Stomach smooth muscle (tissue), 2 donors: ENCODE data around the gene DPPA2.

ENCODE experiments used
- H3K27ac ChIP-seq: one replicate; pipeline ENCODE4 v1.7.0; 2013; ENCODE audit warnings: mild to moderate bottlenecking, low read length, inconsistent platforms
- H3K27me3 ChIP-seq, 2 donors: one replicate each; pipeline ENCODE4 v1.7.0; 2013; ENCODE audit warnings: low read length in 2 of 2; ENCODE audit not compliant: insufficient read depth in 2 of 2, control insufficient read depth in 1 of 2
- H3K36me3 ChIP-seq, 2 donors: one replicate each; pipeline ENCODE4 v1.7.0; 2013; ENCODE audit warnings: low read length in 2 of 2; ENCODE audit not compliant: control insufficient read depth in 2 of 2, insufficient read depth in 2 of 2
- H3K4me1 ChIP-seq: one replicate; pipeline ENCODE4 v1.7.0; 2013; ENCODE audit warnings: low read length; ENCODE audit not compliant: control insufficient read depth, insufficient read depth
- H3K4me3 ChIP-seq, 2 donors: one replicate each; pipeline ENCODE4 v1.7.0; 2013; ENCODE audit warnings: low read length in 2 of 2
- H3K9ac ChIP-seq, 2 donors: one replicate each; pipeline ENCODE4 v1.7.0; 2013; ENCODE audit warnings: low read length in 2 of 2, mild to moderate bottlenecking in 1 of 2
- H3K9me3 ChIP-seq, 2 donors: one replicate each; pipeline ENCODE4 v1.7.0; 2013; ENCODE audit warnings: low read length in 2 of 2; ENCODE audit not compliant: control insufficient read depth in 2 of 2
- donor health status: healthy.
- donor health status: Pancreatic carcinoma.

Gene DPPA2

DNA sequence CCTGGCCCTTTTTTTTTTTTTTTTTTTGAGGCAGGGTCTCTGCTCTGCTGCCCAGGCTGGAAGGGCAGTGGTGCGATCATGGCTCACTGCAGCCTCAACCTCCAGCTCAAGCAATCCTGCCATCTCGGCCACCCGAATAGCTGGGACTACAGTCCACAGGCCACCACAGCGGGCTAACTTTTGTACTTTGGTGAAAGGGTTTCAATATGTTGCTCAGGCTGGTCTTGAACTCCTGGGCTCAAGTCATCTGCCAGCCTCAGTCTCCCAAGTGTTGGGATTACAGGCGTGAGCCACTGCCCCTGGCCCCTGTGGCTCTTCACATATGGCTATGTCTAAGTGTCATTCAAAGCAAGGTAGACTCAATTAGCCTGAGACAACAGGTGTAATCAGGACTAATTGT is 8.8 kb upstream of the DPPA2 start:
- no peaks in the 10 kb centered on the region for H3K36me3 ChIP-seq
- H3K27me3 ChIP-seq, result no peaks in the 10 kb centered on the region
- no peaks in the 10 kb centered on the region for H3K9me3 ChIP-seq
- no peaks in the 10 kb centered on the region for H3K4me1 ChIP-seq
- H3K27ac ChIP-seq, result no peak overlapping the region
- H3K4me3 ChIP-seq, result no peak overlapping the region
- H3K9ac ChIP-seq, result no peak overlapping the region

DNA sequence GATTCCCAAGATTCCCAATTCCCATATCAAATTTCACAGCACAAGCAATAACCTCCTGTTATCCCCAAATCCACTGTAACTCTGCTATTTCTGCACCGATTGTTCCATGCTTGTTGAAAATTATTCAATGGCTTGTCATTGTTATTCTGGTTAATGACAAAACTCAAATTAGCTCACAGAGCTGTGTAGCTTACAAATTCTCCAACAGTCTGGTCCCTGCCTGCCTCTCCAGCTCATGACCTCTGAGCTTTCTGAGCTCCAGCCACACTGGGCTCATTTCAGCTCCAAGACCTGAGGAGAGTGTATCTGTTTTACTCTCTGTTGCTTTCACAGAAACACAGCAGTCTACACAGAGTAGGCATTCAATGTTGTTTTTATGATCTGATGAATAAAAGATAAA is 3.3 kb downstream of the DPPA2 start:
- Histone ChIP-seq H3K9me3 (no peaks in the 10 kb centered on the region), H3K9ac (no peak overlapping the region), H3K27ac (no peak overlapping the region), H3K4me3 (no peak overlapping the region), H3K4me1 (no peaks in the 10 kb centered on the region), H3K27me3 (no peaks in the 10 kb centered on the region), H3K36me3 (no peaks in the 10 kb centered on the region)

DNA sequence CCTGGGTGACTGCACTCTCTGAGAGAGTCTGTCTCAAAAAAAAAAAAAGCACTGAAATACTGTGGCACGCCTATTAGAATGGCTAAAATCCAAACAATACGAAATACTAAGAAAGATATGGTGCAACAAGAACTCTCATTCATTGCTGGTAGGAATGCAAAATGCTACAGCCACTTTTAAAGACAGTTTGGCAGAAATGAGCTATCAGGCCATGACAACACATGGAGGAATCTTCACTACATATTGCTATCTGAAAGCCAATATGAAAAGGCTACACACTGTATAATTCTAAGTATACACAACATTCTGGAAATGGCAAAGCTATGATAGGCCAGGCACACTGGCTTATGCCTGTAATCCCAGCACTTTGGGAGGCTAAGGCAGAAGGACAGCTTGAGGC is 18.8 kb downstream of the DPPA2 start:
- Histone ChIP-seq H3K4me1 (no peaks in the 10 kb centered on the region), H3K9ac (no peak overlapping the region), H3K36me3 (no peaks in the 10 kb centered on the region), H3K27ac (no peak overlapping the region), H3K27me3 (no peaks in the 10 kb centered on the region), H3K9me3 (no peaks in the 10 kb centered on the region), H3K4me3 (no peak overlapping the region)

DNA sequence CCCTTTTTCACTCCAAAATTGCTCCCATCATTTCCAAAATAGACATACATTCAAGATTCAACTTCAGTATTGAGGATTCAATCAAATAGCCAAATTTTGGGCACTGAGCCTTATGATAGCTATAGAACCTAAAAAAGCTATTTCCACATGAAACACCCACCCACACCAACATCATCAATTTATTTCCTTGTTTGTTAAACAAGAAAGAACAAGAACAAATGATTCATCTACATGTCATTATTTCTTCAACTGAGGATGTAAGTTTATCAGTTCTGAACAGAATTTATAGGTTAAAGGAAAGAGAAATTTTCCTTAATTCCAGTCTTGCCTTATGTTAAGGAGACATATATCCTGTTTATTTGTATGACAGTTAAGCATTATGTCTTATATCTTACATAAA is 32.2 kb downstream of the DPPA2 start:
- no peaks in the 10 kb centered on the region for H3K36me3 ChIP-seq
- no peaks in the 10 kb centered on the region for H3K27me3 ChIP-seq
- no peak overlapping the region for H3K4me3 ChIP-seq
- no peaks in the 10 kb centered on the region for H3K4me1 ChIP-seq
- H3K9me3 ChIP-seq, result no peaks in the 10 kb centered on the region
- no peak overlapping the region for H3K9ac ChIP-seq
- no peak overlapping the region for H3K27ac ChIP-seq

DNA sequence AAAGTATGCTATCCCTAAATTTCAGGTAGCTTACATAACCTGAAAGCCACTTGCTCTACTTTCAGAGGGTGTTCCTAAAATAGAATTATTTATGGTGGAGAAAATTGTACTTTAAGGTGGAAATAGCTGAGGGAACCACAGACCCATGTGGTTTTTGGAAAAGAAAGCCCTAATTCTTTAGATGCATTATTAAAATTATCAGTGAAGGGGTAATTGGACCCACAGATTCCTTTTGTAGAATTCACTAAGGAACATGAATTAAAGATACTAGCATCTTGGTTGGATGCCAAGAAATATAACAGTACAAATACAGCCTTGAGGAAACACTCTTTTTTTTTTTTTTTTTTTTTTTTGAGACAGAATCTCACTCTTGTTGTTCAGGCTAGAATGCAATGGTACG is 37.8 kb downstream of the DPPA2 start:
- H3K4me3 ChIP-seq, result no peak overlapping the region
- no peaks in the 10 kb centered on the region for H3K27me3 ChIP-seq
- H3K9ac ChIP-seq, result no peak overlapping the region
- H3K4me1 ChIP-seq, result no peaks in the 10 kb centered on the region
- no peaks in the 10 kb centered on the region for H3K9me3 ChIP-seq
- no peaks in the 10 kb centered on the region for H3K36me3 ChIP-seq
- H3K27ac ChIP-seq, result no peak overlapping the region

DNA sequence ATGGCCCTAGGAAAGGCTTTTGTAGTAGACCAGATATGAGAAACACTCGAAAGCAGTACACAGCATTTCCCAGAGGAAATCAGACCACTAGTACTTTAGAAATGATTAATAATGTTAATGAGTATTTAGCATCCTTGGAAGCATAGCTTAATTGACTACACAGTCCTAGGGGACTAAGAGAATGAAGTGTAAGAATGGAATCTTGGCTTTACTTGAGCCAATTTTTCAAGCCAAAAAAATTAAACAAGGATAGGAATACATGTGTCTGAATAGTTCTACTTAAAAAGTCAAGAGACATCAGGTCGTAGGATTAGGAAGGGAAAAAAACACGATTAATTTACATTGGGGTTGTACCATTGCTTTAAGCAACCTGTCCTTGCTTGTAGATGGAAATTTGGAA is 38.2 kb downstream of the DPPA2 start:
- no peak overlapping the region for H3K27ac ChIP-seq
- H3K4me3 ChIP-seq, result no peak overlapping the region
- no peaks in the 10 kb centered on the region for H3K4me1 ChIP-seq
- no peak overlapping the region for H3K9ac ChIP-seq
- no peaks in the 10 kb centered on the region for H3K36me3 ChIP-seq
- no peaks in the 10 kb centered on the region for H3K27me3 ChIP-seq
- H3K9me3 ChIP-seq, result no peaks in the 10 kb centered on the region

DNA sequence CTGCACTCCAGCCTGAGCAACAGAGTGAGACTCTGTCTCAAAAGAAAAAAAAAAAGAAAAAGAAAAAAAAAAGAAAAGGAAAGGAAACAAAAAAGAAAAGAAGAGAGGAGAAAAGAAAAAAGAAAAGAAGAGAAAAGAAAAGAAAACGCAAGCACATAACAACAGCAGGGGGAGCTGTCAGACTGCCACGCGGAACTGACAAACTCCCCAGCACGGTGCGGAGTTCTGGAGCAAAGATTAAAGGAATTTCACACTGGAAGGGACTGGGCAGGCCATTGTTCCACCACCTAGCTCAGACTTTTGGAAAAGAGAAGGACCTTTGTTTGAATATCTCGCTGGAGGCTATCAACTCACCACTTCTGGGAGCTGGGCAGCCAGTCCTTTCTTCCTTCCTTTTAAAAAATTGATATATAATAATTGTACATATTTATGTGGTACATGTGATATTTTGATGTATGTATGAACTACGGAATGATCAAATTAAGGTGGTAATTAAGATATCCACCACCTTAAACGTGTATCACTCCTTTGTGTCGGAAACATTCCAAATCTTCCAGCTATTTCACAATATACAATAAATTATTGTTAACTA is 40.5 kb downstream of the DPPA2 start:
- Histone ChIP-seq H3K9ac (no peak overlapping the region), H3K9me3 (no peaks in the 10 kb centered on the region), H3K4me1 (no peaks in the 10 kb centered on the region), H3K27ac (no peak overlapping the region), H3K36me3 (no peaks in the 10 kb centered on the region), H3K4me3 (no peak overlapping the region), H3K27me3 (no peaks in the 10 kb centered on the region)

DNA sequence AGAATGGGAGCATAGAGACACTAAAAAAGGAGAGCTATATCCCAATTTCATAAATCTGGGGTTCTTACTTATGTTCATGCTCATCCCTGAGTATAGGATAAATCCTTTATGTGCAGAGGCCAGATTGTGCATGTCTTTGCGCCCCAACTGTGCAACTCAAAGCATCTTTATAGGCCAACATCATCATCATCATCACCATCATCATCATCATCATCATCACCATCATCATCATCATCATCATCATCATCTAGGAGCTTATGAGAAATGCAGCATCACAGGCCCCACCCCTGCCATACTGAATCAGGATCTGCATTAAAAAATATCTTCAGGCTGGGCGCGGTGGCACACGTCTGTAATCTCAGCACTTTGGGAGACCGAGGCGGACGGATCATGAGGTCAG is 45.5 kb downstream of the DPPA2 start:
- Histone ChIP-seq H3K4me1 (no peaks in the 10 kb centered on the region), H3K36me3 (no peaks in the 10 kb centered on the region), H3K4me3 (no peak overlapping the region), H3K27me3 (no peaks in the 10 kb centered on the region), H3K9ac (no peak overlapping the region), H3K9me3 (no peaks in the 10 kb centered on the region), H3K27ac (no peak overlapping the region)

DNA sequence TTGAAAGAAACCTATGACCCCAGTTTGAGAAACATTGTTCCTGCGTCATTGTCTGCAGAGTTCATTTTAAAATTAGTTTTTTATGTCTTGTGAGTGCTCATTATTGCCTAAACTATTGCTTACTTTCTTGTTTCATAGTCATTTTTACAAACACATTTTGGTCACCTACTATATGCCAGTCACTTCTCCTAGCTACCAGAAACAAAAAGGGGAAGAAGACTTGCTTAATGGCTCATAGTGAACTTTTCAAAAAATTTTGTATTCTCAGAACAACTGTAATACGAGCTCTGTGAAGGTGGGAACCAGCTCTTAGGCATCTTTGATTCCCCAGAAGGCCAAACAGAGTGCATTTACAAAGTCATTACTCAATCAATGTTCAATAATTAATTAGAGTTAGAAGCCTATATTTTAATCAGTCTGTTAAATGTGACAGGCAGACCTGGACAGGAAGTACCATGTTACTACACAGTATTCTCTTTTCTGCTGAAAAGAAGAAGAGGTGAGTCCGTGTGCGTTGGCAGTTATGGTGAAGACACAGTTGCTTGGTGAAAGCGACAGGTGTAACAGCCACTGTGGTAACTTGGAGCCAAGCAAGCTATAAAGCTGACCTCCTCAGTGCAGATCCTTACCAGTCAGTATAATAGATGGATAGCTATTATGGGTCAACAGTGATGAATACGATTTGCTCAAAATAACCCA is 46.6 kb downstream of the DPPA2 start:
- no peak overlapping the region for H3K27ac ChIP-seq
- no peaks in the 10 kb centered on the region for H3K36me3 ChIP-seq
- H3K9me3 ChIP-seq, result no peaks in the 10 kb centered on the region
- H3K9ac ChIP-seq, result no peak overlapping the region
- H3K4me1 ChIP-seq, result no peaks in the 10 kb centered on the region
- no peak overlapping the region for H3K4me3 ChIP-seq
- H3K27me3 ChIP-seq, result no peaks in the 10 kb centered on the region

DNA sequence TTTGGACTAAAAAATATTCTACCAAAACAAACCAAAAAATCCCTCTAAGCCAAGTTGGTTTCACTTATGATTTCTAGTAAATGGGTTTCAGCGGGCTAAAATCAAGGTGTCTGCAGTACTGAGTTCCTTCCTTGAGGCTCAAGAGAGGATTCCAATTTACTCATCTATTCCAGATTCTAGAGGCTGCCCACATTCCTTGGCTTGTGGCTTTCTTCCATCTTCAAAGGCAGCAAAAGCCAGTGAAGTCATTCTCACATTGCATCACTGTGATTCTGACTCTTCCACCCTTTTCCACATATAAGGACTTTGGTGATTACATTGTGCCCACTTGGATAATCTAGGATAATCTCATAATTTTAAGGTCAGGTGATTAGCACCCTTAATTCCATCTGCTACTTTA is 48.1 kb downstream of the DPPA2 start:
- no peaks in the 10 kb centered on the region for H3K27me3 ChIP-seq
- H3K4me3 ChIP-seq, result no peak overlapping the region
- no peak overlapping the region for H3K27ac ChIP-seq
- H3K9ac ChIP-seq, result no peak overlapping the region
- H3K4me1 ChIP-seq, result no peaks in the 10 kb centered on the region
- no peaks in the 10 kb centered on the region for H3K9me3 ChIP-seq
- H3K36me3 ChIP-seq, result no peaks in the 10 kb centered on the region

DNA sequence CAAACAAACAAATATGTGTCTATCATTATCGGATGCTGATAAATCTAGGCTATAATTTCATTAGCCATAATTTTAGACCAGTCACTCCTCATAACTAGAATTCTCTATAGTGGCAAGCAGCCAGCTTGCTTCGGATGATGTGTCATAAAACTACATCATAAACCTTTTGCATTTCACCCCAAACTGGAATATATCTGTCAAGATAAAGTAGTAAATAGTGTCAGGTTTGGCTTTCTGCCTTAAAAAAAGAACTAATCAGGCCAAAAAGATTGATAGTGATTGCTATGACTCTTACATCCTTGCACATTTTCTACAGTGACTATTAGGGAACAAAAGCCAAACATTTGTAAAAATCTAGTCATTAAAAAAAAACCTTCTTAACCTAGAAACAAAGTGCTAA is 51.0 kb downstream of the DPPA2 start:
- H3K4me1 ChIP-seq, result no peaks in the 10 kb centered on the region
- H3K9me3 ChIP-seq, result no peaks in the 10 kb centered on the region
- no peak overlapping the region for H3K27ac ChIP-seq
- no peaks in the 10 kb centered on the region for H3K36me3 ChIP-seq
- no peak overlapping the region for H3K9ac ChIP-seq
- H3K27me3 ChIP-seq, result no peaks in the 10 kb centered on the region
- no peak overlapping the region for H3K4me3 ChIP-seq
